ENCODE results near the gene ZNF254.

The ZNF254 gene

DNA sequence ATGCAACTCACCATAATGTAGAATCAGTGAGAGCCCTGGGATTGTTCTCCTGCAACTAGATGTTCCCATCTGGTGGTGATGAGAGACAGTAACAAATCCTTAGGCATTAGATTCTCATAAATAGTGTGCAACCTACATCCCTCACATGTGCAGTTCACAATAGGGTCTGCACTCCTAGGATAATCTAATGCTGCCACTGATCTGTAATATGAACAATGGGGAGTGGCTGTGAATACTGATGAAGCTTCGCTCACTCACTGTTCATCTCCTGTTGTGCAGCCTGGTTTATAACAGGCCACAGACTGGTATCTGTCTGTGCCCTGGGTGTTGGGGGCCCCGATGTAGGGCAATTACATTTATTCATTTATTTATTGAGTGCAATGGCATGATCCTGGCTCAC, 86.9 kb downstream of the ZNF254 start:
- H3K4me3 ChIP-seq (ENCODE audit: low read depth, low read length): no peak overlapping the region
- no peak for DNase-seq (ENCODE audit: low read depth, low spot score)
- ChIA-PET POLR2A (no interaction called here), CTCF (no interaction called here)
- TF ChIP-seq, protein P1, sequence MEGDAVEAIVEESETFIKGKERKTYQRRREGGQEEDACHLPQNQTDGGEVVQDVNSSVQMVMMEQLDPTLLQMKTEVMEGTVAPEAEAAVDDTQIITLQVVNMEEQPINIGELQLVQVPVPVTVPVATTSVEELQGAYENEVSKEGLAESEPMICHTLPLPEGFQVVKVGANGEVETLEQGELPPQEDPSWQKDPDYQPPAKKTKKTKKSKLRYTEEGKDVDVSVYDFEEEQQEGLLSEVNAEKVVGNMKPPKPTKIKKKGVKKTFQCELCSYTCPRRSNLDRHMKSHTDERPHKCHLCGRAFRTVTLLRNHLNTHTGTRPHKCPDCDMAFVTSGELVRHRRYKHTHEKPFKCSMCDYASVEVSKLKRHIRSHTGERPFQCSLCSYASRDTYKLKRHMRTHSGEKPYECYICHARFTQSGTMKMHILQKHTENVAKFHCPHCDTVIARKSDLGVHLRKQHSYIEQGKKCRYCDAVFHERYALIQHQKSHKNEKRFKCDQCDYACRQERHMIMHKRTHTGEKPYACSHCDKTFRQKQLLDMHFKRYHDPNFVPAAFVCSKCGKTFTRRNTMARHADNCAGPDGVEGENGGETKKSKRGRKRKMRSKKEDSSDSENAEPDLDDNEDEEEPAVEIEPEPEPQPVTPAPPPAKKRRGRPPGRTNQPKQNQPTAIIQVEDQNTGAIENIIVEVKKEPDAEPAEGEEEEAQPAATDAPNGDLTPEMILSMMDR (IDR thresholded peaks at IDR 0.05; ENCODE audit: insufficient read depth, low read length, missing control alignments): no peak

DNA sequence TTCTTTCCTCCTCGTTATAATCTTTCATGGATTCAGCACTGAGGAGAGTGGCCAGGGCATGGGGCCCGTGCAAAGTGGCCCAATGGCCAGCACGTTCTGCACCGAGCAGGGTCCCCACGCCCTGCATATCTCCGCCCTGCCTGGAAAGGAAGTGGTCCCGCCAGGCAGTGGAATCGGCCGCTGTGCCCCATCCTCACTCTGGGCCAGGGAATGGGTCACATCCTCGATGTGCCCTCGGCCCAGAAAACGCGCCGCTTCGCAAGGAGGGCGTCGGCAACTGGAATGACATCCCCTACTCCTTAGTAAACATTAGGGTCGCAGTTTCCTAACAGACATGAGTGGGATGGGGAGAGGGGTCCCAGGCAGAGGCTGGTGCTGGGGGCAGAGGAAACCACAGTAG, 90.7 kb downstream of the ZNF254 start:
- TF ChIP-seq, protein P1 (IDR thresholded peaks at IDR 0.05; ENCODE audit: insufficient read depth, low read length, missing control alignments): no peak
- ChIA-PET CTCF (no interaction called here), POLR2A (no interaction called here)
- no peak overlapping the region for H3K4me3 ChIP-seq (ENCODE audit: low read depth, low read length)
- DNase-seq (ENCODE audit: low read depth, low spot score): no peak

DNA sequence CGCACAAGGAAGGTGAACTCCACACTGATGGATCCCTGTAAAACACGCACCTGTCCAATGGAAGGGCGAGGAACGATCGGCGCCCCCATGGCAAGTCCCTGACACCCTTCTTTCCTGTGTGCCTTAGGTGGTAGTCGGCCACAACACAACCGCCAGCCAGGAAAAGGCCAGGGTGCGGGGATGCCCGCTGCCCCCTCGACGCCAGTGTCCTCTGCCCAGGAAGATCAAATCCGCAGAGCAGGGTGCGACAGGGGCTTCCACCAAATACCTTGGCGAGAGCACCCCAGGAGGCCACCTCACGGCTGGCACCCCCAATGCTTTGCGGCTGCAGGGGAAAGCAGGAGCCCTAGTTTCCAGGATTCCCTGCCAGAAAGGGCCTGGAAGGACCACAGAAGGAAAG, 91.2 kb downstream of the ZNF254 start:
- H3K4me3 ChIP-seq (ENCODE audit: low read depth, low read length): no peak overlapping the region
- CTCF ChIA-PET: no interaction called here
- TF ChIP-seq, protein P1 (IDR thresholded peaks at IDR 0.05; ENCODE audit: insufficient read depth, low read length, missing control alignments): no peak
- POLR2A ChIA-PET: no interaction called here
- no peak for DNase-seq (ENCODE audit: low read depth, low spot score)
